HG02885 (cell line): ENCODE measurements around the gene CENPC.
"Not testable (repeated sequence)": the region's sequence is repeated elsewhere in the genome, so short reads cannot be mapped to it uniquely, and the experiment has no call there.

Experiments used
- ATAC-seq: cut with Tn5 transposase; IDR thresholded peaks from one replicate; pipeline ENCODE4 v1.9.1; 2021; ENCODE audit warnings: mild to moderate bottlenecking; ENCODE audit not compliant: unreplicated experiment, poor library complexity

CENPC gene

DNA sequence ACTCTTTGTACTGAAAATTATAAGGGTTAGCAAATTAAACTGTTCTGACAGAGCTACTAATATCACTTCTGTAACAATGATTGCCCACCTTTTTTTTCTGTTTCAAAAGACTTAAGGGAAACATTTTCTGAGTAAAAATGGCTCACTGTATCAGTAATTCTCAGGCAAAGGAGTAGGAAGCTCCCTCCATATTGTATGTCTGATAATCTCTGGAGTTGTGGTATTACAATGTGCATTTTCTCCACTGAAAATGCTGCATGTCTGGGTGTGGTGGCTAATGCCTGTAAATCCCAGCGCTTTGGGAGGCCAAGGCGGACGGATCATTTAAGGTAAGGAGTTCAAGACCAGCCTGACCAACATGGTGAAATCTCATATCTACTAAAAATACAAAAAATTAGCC, 8.8 kb upstream of the CENPC start:
- ATAC-seq: no peak

DNA sequence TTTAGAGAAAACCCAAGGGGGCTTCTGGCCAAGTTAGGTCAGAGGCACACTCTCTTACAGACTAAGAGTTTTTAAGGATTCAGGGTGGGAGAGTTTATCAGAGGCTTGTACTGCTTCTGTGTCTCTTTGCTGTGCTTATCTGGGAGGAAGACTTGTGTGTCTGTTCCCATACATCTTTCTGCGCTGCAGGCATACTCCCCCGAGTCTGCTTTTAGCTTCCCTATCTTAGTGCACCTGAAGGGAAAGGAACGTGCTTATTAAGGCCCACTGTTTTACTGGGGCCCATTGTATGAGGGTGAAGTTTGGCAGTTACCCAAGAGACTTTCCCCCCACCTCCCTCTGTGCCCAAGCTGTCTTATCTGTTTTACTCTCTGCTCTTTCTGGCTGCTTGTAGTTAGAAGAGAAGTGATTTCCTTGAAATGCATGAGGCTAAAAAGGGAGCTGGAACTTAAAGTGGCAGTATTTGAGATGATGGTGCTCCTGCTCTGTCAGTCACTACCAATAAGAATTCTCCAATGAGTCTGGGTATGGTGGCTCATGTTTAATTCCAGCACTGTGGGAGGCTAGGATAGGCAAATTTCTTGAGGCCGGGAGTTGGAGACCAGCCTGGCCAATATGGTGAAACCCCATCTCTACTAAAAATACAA, 7.0 kb upstream of the CENPC start:
- not testable (repeated sequence) for ATAC-seq

DNA sequence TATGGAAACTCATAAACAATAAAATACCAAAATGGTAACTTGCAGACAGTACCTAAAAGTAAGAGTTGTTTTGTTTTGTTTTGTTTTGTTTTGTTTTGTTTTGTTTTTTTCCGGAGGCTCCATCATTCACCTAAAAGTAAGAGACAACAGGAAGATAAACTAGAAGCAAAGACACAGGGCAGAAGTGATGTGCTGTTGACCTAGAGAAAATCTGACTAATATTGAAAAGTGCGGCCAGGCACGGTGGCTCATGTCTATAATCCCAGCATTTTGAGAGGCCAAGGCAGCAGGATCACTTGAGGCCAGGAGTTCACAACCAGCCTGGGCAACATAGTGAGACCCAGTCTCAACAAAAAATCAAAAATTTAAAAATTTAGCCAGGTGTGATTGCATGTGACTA, 5.6 kb upstream of the CENPC start:
- ATAC-seq: peak; percentile 45

DNA sequence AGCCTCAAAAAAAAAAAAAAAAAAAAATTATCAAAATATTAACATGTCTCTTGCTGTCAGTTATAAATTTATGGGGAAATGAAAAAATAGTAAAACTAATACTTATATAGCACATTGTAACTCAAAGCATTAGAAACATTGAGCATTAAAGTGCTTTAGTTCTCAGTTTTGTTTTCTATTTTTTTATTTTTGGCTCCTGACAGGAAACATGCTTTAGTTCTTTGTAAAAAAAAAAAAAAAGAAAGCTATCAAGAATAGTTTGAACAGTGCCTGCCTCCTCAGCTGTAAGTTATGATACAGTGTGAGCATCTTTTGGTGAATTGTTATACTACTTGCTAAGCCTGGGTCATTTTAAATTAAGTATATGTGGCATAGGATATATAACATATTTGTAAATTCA, 5.1 kb upstream of the CENPC start:
- peak; percentile 46 for ATAC-seq

DNA sequence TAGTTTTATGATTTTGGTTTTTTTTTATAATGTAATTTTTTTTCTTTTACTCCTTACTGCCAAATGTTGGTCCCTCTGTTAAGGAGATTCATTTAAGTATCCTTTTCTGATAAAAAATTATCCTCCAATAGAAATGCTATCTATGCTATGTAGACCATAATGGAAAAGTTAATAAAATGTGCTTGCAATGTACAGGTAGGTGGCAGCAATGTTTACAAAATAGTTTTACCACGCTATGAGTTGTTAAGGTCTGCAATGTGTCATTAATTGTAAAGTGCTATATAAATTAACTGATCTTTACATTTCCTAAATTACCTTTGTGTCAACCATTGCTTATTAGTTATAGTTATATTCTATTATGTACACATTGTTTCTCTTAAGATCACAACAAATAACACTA, 3.8 kb upstream of the CENPC start:
- peak; percentile 34 for ATAC-seq

DNA sequence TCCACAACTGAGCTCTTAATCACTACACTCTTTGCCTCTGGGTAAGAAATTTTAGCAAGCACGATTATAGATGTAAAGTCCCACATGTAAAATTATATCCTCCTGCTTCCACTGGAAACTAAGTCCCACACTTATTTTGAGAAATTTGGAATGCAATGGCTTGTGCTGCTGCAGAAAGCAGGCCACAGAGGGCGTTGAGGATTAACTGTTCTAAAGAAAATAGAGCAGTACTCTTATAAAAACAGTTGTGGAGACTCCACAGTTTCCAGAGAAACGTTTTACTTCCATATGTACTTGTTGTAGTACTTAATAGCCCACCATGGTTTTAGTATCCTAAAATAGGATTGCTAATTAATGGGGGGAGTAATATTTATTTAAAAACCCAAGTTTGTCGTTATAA, 1.7 kb upstream of the CENPC start:
- ATAC-seq: no peak

DNA sequence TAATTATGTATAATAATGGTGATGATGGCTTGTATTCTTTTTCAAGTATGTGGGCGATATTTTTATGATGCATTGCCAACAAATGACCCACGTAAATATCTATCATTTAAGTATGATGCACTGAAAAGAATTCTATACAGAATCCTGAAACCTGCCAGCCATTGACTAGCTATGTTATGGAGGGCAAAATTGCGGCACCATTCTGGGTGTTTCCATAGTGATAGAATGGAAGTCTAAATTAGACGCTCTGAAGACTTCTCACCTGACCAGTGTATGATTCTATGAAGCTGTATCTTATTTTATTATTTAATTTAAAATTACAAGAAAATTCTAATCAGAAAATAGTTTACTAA, 677 bp upstream of the CENPC start:
- no peak for ATAC-seq

DNA sequence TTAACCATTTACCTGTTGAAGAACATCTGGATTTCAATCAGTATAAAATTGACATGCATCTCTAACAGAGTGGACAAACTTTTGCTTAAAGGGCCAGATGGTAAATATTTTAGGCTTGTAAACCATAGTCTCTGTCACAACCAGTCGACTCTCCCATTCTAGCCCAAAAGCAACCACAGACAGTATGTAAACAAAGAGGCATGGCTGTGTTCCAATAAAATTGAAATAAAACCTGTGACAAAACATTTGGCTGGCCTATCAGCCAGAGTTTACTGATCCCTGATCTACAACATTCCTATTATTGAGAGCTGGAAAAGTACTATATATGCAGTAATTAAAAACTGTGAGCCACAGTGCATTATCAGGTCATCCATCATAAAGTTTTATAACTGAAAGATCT, 3.2 kb downstream of the CENPC start:
- ATAC-seq: no peak

DNA sequence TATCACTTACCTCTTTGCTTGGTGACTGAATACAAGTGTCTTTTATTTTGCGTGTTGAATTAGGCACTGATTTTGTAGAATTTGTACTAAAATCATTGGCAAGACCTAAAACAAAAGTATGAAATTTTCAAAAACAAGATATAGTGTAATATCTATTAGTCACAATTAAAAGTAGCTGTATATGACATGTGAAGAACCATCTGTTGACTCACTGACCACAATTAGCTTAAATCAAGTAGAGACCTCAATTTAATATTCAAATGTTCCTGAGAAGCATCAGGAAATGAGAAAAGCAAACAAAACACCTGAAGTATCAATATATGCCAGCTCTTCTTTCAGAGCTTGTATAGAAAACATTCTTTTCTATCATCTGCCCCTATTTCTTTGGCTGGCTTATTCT, 5.5 kb downstream of the CENPC start:
- ATAC-seq: no peak

DNA sequence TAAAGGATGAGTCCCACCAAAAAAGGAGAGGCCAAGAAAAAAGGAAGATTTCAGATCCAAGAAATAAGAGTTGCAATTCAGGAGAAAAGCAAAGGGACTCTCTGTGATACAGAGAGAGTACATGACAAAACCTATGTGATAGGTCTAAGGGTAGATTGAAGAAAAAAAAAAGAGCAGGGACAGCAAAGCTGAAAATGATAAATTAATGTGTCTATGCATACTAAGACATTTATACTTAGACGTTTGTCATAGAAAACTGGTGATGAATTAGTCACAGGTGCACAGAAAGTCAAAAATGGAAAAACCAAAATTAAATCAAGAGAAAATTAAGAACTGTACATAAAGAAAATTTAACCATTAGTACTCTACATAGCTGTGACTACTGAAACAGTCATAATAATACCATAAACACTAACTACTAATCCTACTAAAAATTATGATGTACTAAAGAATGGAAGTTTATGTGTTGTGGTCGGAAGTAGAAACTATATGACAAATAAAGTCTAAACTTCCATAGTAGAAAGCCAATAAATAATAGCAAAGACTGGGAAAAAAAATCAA, 9.9 kb downstream of the CENPC start:
- ATAC-seq: no peak

DNA sequence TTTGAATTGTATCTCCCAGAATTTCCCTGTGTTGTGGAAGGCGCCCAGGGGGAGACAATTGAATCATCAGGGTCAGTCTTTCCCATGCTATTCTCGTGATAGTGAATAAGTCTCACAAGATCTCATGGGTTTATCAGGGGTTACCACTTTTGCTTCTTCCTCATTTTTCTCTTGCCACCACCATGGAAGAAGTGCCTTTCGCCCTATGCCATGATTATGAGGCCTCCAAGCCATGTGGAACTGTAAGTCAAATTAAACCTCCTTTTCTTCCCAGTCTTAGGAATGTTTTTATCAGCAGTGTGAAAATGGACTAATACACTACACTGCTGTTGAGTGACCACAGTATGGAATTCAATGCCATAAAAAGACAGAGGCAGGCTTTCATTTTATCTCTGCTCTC, 12.2 kb downstream of the CENPC start:
- ATAC-seq: no peak

DNA sequence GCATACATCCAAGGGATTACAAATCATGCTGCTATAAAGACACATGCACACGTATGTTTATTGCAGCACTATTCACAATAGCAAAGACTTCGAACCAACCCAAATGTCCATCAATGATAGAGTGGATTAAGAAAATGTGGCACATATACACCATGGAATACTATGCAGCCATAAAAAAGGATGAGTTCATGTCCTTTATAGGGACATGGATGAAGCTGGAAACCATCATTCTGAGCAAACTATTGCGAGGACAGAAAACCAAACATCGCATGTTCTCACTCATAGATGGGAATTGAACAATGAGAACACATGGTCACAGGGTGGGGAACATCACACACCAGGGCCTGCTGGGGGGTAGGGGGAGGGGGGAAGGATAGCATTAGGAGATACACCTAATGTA, 12.9 kb downstream of the CENPC start:
- not testable (repeated sequence) for ATAC-seq

DNA sequence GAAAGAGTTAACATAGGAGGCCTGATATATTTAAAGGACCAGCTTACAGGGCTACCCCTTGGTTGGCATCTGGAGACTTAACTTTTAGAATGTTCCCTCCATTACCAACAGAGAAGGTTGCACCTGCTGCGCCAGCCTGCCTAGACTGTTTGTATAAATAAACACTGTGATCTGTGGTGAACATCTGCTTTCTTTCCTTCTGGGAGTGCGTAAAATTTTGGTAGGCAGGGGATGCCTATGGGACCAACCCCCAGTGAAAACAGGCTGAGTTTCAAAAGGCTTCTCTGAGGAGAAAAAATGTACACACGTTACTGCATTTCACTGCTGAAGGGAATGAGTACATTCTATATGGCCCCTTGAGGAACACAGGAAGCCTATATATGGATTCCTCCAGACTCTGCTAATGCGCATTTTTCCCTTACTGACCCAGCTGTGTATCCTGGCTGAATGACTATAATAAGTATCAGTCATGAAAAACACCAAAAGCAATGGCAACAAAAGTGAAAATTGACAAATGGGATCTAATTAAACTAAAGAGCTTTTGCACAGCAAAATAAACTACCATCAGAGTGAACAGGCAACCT, 13.8 kb downstream of the CENPC start:
- no peak for ATAC-seq

DNA sequence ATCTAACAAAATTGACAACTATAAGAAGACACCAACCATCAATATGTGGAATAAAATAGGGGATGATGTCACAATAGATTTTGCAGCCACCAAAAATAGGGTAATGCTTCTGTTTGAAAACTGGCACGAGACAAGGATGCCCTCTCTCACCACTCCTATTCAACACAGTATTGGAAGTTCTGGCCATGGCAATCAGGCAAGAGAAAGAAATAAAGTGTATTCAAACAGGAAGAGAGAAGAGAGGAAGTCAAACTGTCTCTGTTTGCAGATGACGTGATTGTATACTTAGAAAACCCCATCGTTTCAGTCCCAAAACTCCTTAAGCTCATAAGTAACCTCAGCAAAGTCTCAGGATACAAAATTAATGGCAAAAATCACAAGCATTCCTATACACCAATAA, 21.2 kb downstream of the CENPC start:
- ATAC-seq: not testable (repeated sequence)

DNA sequence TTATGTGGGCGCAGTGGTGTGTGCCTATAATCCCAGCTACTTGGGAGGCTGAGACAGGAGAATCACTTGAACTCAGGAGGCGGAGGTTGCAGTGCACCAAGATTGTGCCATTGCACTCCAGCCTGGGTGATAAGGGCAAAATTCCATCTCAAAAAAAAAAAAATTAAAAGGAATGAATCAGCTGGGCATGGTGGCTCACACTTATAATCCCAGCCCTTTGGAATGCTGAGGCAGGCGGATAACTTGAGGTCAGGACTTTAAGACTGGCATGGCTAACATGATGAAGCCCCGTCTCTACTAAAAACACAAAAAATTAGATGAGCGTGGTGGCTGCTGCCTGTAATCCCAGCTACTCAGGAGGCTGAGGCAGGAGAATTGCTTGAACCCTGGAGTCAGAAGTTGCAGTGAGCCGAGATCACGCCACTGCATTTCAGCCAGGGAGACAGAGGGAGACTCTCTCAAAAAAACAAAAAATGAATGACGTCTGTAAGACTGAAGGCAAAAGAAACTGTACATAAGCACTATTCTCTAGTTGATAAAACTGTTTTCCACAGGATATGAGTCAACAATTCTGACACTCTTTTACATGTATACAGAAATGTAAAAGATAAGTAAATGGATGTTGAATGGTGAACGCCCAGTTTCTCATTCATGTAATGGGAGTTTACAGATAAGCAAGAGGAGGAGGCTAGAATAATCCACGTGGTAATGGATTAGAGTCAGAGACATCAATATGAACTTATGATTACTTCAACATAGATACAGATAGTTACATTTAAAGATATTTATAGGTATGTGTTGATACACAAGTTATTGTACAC, 22.2 kb downstream of the CENPC start:
- no peak for ATAC-seq

DNA sequence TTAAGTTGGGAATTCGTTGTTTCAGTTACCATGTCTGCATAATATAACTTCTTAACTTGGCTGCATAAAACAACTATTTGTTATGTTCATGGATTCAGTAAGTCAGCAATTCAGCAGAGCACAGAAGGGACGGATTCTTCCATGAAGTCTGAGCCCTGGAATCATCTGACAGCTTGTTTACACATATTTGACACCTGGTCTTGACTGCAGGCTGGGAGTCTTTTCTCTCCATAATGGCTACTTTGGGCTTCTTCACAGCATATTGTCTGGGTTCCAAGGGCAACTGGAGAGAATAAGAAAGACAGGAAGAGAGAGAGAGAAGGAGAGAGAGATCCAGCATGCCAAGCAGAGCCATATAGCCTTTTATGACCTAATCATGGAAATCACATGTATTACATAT, 23.1 kb downstream of the CENPC start:
- ATAC-seq: no peak

DNA sequence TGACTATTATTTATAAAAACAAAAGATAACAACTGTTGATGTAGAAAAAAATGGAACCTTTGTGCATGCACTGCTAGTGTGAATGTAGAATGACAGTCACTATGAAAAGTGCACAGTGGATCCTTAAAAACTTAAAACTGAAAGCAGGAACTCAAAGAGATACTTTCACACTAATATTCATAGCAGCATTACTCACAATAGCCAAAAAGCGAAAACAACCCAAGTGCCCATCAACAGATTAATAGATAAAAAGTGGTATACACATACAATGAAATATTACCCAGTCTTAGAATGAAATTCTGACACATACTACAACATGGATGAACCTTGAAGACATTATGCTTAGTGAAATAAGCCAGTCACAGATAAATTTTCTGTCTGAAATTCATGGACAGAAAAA, 23.8 kb downstream of the CENPC start:
- ATAC-seq: peak; percentile 80

DNA sequence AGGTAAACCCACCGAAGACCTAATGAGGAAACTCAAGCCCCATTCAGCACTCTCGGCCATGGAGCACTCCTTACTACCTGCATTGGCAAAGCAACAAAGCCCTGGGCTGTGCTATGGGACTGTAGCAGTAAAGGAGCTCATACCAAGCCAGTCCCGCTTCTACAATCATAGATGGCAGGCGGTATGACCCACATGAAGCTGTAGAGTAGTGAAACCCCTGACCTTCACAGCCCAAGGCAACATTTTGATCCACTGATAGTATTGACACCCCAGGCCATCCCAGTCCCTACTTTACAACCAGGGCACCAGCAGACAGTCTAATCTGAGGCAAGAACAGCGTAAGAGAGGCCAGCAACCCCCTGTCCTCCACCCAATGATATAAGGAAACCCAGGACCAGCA, 25.2 kb downstream of the CENPC start:
- no peak for ATAC-seq

DNA sequence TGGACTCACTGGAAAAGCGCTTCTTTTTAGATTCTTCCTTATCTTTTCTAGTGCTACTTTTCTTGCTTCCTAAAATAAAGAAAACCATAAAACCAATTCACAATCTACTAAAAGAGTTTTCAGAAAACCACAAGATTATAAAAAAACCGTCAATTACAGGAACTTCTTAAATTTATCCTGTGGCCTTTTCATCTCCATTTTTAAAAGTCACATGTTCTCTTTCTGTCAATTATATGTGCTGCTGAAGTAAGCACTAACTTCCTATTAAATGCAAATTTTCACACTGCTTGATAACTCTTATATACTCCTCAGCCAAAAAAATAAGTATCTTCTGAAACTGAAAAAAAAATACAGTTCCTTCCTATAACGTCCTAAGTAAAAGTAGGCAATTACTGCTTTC, 32.8 kb downstream of the CENPC start:
- no peak for ATAC-seq

DNA sequence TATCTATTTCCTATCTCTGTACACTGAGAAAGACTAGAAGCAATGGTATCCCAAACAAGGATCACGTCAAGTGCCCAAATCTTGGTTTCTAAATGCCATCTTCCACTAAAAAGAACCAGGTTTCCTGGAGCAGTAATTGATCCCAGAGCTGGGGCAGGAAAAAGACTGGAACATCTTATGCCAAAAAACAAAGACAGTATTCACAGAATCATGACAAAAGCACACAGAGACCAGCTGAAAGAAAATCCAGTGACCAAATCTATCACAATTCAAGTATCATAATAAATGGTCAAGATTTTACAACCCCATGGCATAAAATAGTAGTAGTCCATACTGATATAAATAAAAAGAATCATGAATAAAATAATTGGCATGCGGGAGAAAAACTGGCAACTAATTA, 44.9 kb downstream of the CENPC start:
- no peak for ATAC-seq

DNA sequence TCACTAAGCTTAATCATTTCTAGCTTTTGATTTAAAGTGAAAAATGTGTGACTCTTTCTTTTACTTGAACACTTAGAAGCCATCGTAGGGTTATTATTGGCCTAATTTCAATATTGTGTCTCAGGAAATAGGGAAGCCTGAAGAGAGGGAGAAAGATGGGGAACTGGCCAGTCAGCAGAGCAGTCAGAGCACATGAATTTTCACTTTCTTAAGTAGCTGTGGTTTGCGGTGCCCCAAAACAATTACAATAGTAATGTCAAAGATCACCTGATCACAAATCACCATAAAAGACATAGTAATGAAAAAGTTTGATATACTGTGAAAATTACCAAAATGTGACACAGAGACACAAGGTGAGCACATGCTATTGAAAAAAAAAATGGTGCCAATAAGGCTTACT, 45.5 kb downstream of the CENPC start:
- peak; percentile 80 for ATAC-seq
